Dedifferentiated amniotic fluid mesenchymal stem cell (primary cell): ENCODE data around the gene COL11A2.
"Not testable (repeated sequence)": the region's sequence is repeated elsewhere in the genome, so short reads cannot be mapped to it uniquely, and the experiment has no call there.

Experiments used
- DNase-seq: peaks from one replicate; pipeline ENCODE4 v3.0.0-alpha.2; 2016; ENCODE audit errors: extremely low spot score

The COL11A2 gene

GRCh38 chr6:33192105-33192646 is at the start of gene COL11A2:
Gene COL11A2, minus strand, starts transcription at chr6:33192467. Its CDS starts 227 bp downstream, at chr6:33192240.
- no peak for DNase-seq

- no peak for DNase-seq
These were observed 49.7 kb upstream of the COL11A2 start for GRCh38 chr6:33241968-33242367.

- DNase-seq = no peak
These were observed 45.5 kb upstream of the COL11A2 start for GRCh38 chr6:33237741-33238140.

- DNase-seq = no peak
These were observed 44.6 kb upstream of the COL11A2 start for GRCh38 chr6:33236852-33237251.

GRCh38 chr6:33236328-33236727 is 44.1 kb upstream of the COL11A2 start:
- DNase-seq = no peak

GRCh38 chr6:33235221-33235634 is 43.0 kb upstream of the COL11A2 start:
- DNase-seq = no peak

DNA sequence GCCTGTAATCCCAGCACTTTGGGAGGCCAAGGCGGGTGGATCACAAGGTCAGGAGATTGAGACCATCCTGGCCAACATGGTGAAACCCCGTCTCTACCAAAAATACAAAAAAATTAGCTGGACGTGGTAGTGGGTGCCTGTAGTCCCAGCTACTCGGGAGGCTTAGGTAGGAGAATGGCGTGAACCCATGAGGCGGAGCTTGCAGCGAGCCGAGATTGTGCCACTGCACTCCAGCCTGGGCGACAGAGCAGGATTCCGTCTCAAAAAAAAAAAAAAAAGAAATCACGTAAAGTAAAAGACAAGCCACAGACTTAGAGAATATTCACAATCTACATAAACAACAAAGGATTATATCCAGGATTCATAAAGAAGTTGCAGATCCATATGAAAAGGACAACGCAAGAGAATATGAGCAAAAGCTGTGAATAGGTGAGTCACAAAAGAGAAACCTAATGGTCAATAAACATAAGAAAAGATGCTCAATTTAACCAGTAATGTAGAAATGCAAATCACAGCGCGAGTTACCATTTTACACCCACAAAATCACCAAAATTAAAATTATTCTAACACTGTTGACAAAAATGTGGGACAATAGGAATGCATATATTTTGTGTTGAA is 34.3 kb upstream of the COL11A2 start:
- DNase-seq = not testable (repeated sequence)

- DNase-seq = no peak
These were observed 25.4 kb upstream of the COL11A2 start for GRCh38 chr6:33217681-33218080.

DNA sequence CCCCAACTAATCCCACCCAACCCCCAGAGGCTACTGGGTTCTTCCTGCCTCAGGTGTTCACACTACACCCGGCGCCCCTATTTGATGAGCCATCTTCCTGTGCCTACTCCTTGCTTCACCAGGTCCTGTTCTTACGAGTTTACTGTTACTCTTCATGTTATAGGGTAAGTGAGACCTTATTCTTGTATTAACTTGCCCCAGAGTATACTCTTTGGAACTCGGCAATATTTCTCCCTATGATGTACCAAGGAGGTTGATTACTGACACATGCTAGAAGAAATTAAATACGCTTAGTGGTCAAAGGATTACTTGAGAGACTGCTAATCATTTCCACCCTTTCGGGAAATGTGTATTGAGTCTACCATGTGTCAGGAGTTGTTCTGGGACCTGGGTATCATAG is 25.0 kb upstream of the COL11A2 start:
- DNase-seq = no peak

GRCh38 chr6:33216117-33216649 is 23.9 kb upstream of the COL11A2 start:
- no peak for DNase-seq

DNA sequence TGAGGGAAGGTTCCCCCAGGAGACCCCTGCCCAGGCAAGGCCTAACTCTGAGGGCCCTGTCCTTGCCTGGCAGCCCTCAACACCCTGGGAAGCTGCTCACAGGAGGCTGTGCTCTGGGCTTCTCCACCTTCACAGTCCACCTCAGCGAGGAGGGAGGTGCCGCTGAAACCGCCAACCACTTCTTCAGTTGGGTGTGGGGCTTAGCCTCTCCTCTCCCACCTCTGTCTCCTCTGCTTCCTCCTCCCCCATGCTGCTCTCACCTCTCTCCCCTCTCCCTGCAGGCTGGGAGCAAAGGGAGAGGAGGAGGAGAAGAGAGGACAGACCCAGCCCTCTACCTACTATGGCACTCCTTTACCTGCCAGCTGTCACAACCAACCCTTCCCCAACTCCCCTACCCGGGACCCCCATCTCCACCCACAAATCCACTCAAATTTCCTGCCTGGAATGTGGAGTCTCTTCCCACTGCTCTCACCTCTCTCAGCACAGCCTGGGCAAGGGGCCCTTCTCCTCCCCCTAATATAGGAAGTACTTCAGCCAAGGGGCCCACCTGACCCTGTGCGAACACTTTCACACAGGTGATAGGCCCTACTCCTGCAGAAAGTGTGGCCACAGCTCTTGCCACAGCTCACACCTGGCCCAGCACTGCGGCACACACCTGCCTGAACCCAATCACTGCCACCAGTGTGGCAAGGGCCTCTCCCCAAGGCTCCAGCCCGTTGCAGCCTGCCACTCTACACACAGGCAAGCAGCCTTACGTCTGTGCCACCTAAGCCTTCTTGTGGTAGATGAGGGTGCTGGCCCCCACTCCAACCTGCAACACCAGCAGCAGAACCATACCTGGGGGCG is 23.2 kb upstream of the COL11A2 start:
- no peak for DNase-seq

DNA sequence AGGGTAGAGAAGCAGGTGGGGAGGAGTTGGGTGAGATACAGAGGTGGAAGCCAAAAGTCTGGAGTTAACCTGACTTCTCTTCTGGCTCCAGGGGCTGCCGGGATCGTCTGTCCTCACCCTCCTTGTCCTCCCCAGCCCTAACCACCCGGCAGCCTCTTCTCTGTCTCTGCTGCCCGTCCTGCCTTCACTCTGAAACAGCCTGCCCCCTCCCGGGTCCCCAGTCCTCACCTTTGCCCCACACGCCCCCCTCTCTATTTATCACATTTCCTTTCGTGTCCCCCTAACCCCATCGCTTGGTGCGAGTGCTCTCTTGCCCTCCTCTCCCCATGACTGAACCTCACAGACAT is 21.7 kb upstream of the COL11A2 start:
- no peak for DNase-seq

DNA sequence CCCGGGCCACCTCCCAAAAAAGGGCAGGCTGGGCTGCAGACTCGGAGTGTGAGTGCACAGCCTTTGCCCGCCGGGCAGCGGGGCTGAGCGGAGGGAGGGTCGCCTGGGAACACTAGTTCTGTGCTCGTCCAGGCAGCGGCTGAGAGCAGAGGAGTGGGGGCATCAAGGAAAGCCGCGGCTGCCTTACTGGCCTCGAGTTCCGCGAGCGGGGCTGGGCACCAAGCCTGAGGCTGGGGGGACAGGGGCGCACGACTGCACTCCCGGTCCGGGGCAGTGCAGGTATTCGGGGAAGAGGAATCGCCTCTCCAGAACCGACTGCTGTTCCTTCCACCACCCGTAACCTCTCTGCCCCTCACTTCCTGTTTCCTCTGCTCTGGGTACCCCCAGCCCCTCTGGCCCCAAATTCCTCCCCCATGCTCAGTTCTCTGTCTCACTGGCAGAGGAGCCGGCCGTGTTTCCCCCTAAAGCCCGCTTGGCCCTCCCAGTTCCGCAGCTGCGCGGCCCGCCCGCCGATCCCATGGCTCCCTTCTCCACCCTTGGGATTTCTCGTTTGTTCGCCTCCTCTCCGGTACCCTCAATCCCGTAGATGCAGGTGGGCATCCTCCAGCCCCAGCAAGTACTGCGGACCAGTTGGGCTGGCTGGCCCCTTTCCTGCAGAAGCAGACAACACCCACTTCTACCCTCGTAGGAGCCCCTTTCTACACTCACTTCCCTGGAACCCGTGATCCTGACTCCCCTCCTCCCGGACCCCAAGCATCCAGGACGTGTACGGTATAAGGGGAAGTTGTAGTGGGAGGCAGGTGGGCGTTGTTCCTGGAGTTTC is 21.1 kb upstream of the COL11A2 start:
- DNase-seq = no peak

DNA sequence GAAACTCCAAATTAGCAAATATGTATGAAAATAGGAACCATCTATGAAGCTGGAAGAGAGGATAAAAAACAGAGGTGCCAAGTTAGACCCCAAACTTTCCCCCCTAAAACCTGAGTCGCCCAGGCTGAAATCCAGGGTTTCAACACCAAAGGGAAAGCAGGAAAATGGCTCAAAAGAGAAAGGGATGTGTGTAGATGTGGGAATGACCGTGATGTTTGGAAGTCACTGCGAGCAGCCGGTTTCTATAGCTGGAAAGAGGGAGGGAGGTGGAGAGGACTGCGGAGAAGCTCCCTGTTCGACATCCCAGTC is 20.5 kb upstream of the COL11A2 start:
- no peak for DNase-seq

DNA sequence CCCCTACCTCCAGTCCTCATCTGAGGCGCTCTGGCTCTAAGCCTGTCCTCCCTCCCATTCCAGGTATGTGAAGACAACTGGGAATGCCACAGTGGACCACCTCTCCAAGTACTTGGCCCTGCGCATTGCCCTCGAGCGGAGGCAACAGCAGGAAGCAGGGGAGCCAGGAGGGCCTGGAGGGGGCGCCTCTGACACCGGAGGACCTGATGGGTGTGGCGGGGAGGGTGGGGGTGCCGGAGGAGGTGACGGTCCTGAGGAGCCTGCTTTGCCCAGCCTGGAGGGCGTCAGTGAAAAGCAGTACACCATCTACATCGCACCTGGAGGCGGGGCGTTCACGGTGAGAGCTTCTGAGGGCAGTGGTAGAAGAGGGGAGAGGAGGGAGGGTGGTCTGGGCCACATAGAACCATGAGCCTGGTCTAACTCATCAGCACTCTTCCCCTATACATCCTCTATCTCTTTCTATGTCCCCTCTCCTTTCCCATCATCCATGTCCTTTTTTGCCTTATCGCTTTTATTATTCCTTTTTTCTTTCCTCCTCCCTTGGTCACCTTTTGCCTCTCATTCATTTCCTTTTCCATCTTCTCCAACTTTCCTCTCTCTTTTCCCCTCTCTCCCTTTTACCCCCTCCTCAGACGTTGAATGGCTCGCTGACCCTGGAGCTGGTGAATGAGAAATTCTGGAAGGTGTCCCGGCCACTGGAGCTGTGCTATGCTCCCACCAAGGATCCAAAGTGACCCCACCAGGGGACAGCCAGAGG is 19.6 kb upstream of the COL11A2 start:
- no peak for DNase-seq

DNA sequence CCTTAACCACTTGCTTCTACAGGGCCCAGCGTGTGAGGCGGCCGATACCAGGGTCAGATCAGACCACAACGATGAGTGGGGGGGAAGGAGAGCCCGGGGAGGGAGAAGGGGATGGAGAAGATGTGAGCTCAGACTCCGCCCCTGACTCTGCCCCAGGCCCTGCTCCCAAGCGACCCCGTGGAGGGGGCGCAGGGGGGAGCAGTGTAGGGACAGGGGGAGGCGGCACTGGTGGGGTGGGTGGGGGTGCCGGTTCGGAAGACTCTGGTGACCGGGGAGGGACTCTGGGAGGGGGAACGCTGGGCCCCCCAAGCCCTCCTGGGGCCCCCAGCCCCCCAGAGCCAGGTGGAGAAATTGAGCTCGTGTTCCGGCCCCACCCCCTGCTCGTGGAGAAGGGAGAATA is 18.9 kb upstream of the COL11A2 start:
- no peak for DNase-seq

DNA sequence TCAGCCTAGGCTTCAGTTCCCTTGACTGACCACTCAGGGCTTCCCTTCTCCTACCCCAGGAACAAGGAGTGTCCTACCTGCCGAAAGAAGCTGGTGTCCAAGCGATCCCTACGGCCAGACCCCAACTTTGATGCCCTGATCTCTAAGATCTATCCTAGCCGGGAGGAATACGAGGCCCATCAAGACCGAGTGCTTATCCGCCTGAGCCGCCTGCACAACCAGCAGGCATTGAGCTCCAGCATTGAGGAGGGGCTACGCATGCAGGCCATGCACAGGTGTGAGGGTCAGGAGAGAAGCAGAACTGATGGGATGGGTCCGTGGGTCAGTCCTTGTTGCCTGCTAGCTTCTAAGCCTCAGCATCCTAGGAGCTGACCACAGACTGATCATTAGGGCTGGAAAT is 17.6 kb upstream of the COL11A2 start:
- no peak for DNase-seq

- peak; percentile 73 for DNase-seq
These were observed 16.1 kb upstream of the COL11A2 start, which contains the start of gene RING1 for GRCh38 chr6:33208091-33208967. Gene RING1, plus strand, starts transcription at chr6:33208500. Its CDS starts 323 bp downstream, at chr6:33208823.

DNA sequence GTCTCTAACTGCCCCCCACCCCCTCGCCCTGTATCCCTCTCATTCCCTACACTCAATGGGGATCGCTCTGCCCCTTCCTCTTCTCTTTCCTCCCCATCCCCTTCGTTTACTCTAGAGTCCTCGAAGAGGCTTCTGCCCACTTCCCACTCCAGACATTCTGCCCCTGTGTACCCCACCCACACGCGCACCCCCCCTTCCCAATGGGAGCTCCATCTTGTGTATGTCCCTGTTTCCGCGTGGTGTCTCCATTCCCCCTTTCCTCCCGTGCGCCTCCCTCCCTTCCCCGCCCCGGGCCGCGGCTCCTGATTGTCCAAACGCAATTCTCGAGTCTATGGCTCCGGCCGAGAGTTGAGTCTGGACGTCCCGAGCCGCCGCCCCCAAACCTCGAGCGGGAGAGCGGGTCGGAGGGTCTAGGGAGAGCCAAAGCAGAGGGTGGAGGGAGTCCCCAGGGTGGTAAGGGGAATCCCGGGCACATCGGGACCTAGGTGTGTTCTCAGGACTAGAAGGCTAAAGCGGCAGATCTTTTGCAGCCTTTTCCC is 15.4 kb upstream of the COL11A2 start:
- DNase-seq = peak; percentile 66
